ENCODE results near the gene ATP9B. TPM values are rescaled to one million over a fixed set of nuclear protein-coding genes. Genes with fewer than 3 reads are reported as not detected.

Gene ATP9B
- total RNA-seq, 1 experiment from 2014 or later: 8.6 TPM

GRCh38 chr18:79328887-79329286 is 259.7 kb downstream of the ATP9B start:
- CTCF ChIA-PET: no interaction called here
- H3K4me2 ChIP-seq: no peak overlapping the region
- BruUV-seq (replicated peaks): no TSS peak
- no peaks in the 10 kb centered on the region for H3K9me2 ChIP-seq (ENCODE audit: insufficient read depth)
- no peaks in the 10 kb centered on the region for H3K4me1 ChIP-seq (replicated peaks; ENCODE audit: insufficient read depth)
- POLR2A ChIA-PET (ENCODE audit: unreplicated experiment): no interaction called here
- no peaks in the 10 kb centered on the region for H4K20me1 ChIP-seq (ENCODE audit: insufficient read depth)
- TF ChIP-seq EZH2 (IDR thresholded peaks at IDR 0.05; ENCODE audit: low read depth): no peak
- no peaks in the 10 kb centered on the region for H3K9me3 ChIP-seq (ENCODE audit: insufficient read depth, low read depth)
- intact Hi-C loops (cut with micrococcal nuclease; ENCODE audit: unreplicated experiment): no loop called here
- H3K27ac ChIP-seq: no peak overlapping the region
- H3K4me3 ChIP-seq: no peak overlapping the region
- H2AFZ ChIP-seq: no peak overlapping the region
- H3K36me3 ChIP-seq (ENCODE audit: low read depth): no peaks in the 10 kb centered on the region
- H3K27me3 ChIP-seq (ENCODE audit: insufficient read depth, low read depth): no peaks in the 10 kb centered on the region
- 0 out of 2 replicates have a peak, but pooled peaks cover 6% of the 10 kb centered on the region for H3F3A ChIP-seq (ENCODE audit: insufficient read depth, low read depth)
- DNase-seq: no peak
- H3K79me2 ChIP-seq (ENCODE audit: low read depth): no peaks in the 10 kb centered on the region

- H3K27me3 ChIP-seq (ENCODE audit: insufficient read depth, low read depth): no peaks in the 10 kb centered on the region
- H3K9me3 ChIP-seq (ENCODE audit: insufficient read depth, low read depth): no peaks in the 10 kb centered on the region
- H3K27ac ChIP-seq: no peak overlapping the region
- no peak overlapping the region for H3K4me3 ChIP-seq
- H2AFZ ChIP-seq: no peak overlapping the region
- H4K20me1 ChIP-seq (ENCODE audit: insufficient read depth): no peaks in the 10 kb centered on the region
- no peaks in the 10 kb centered on the region for H3K36me3 ChIP-seq (ENCODE audit: low read depth)
- ChIA-PET POLR2A (ENCODE audit: unreplicated experiment) (interaction anchor here (0.5 kb wide), 1 partner anchor 24 kb away, joined by 3 read pairs; no protein-coding TSS in a partner anchor), CTCF (no interaction called here)
- TF ChIP-seq, protein P1, sequence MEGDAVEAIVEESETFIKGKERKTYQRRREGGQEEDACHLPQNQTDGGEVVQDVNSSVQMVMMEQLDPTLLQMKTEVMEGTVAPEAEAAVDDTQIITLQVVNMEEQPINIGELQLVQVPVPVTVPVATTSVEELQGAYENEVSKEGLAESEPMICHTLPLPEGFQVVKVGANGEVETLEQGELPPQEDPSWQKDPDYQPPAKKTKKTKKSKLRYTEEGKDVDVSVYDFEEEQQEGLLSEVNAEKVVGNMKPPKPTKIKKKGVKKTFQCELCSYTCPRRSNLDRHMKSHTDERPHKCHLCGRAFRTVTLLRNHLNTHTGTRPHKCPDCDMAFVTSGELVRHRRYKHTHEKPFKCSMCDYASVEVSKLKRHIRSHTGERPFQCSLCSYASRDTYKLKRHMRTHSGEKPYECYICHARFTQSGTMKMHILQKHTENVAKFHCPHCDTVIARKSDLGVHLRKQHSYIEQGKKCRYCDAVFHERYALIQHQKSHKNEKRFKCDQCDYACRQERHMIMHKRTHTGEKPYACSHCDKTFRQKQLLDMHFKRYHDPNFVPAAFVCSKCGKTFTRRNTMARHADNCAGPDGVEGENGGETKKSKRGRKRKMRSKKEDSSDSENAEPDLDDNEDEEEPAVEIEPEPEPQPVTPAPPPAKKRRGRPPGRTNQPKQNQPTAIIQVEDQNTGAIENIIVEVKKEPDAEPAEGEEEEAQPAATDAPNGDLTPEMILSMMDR (conservative IDR thresholded peaks at IDR 0.05): no peak
- no peak for TF ChIP-seq EZH2 (IDR thresholded peaks at IDR 0.05; ENCODE audit: low read depth)
- H3F3A ChIP-seq (ENCODE audit: insufficient read depth, low read depth): 0 out of 2 replicates have a peak, but pooled peaks cover 6% of the 10 kb centered on the region
- no TSS peak for BruUV-seq (replicated peaks)
- no peaks in the 10 kb centered on the region for H3K4me1 ChIP-seq (replicated peaks; ENCODE audit: insufficient read depth)
- H3K9me2 ChIP-seq (ENCODE audit: insufficient read depth): no peaks in the 10 kb centered on the region
- H3K79me2 ChIP-seq (ENCODE audit: low read depth): no peaks in the 10 kb centered on the region
- intact Hi-C loops (cut with micrococcal nuclease; ENCODE audit: unreplicated experiment): no loop called here
- peak in 1 of 2 experiments; percentile 16 for DNase-seq
- H3K4me2 ChIP-seq: no peak overlapping the region
These were observed 260.6 kb downstream of the ATP9B start for GRCh38 chr18:79329786-79330185.

GRCh38 chr18:79332646-79333045 is 263.5 kb downstream of the ATP9B start:
- Histone ChIP-seq H3K4me3 (no peak overlapping the region), H3K27ac (no peak overlapping the region), H2AFZ (no peak overlapping the region), H4K20me1 (ENCODE audit: insufficient read depth) (no peaks in the 10 kb centered on the region), H3F3A (ENCODE audit: insufficient read depth, low read depth) (no peaks in the 10 kb centered on the region), H3K27me3 (ENCODE audit: insufficient read depth, low read depth) (no peaks in the 10 kb centered on the region), H3K36me3 (ENCODE audit: low read depth) (no peaks in the 10 kb centered on the region), H3K9me2 (ENCODE audit: insufficient read depth) (no peaks in the 10 kb centered on the region), H3K79me2 (ENCODE audit: low read depth) (no peaks in the 10 kb centered on the region), H3K4me2 (no peak overlapping the region), H3K4me1 (replicated peaks; ENCODE audit: insufficient read depth) (no peaks in the 10 kb centered on the region), H3K9me3 (ENCODE audit: insufficient read depth, low read depth) (no peaks in the 10 kb centered on the region)
- no peak for DNase-seq
- POLR2A ChIA-PET (ENCODE audit: unreplicated experiment): no interaction called here
- CTCF ChIA-PET: no interaction called here
- BruUV-seq (replicated peaks): no TSS peak
- TF ChIP-seq, protein P1 (conservative IDR thresholded peaks at IDR 0.05): no peak
- TF ChIP-seq EZH2 (IDR thresholded peaks at IDR 0.05; ENCODE audit: low read depth): no peak
- intact Hi-C loops (cut with micrococcal nuclease; ENCODE audit: unreplicated experiment): no loop called here

- BruUV-seq (replicated peaks): no TSS peak
- no peak for TF ChIP-seq EZH2 (IDR thresholded peaks at IDR 0.05; ENCODE audit: low read depth)
- TF ChIP-seq, protein P1 (conservative IDR thresholded peaks at IDR 0.05): no peak
These were observed 263.9 kb downstream of the ATP9B start for GRCh38 chr18:79333046-79333445.

More at GRCh38 chr18:79333046-79333445, 263.9 kb downstream of the ATP9B start:
- Histone ChIP-seq H3K9me3 (ENCODE audit: insufficient read depth, low read depth) (no peaks in the 10 kb centered on the region), H3K79me2 (ENCODE audit: low read depth) (no peaks in the 10 kb centered on the region), H4K20me1 (ENCODE audit: insufficient read depth) (no peaks in the 10 kb centered on the region), H3F3A (ENCODE audit: insufficient read depth, low read depth) (no peaks in the 10 kb centered on the region), H3K27ac (no peak overlapping the region), H3K4me2 (no peak overlapping the region), H3K9me2 (ENCODE audit: insufficient read depth) (no peaks in the 10 kb centered on the region), H3K4me1 (replicated peaks; ENCODE audit: insufficient read depth) (no peaks in the 10 kb centered on the region), H2AFZ (no peak overlapping the region), H3K4me3 (no peak overlapping the region), H3K27me3 (ENCODE audit: insufficient read depth, low read depth) (no peaks in the 10 kb centered on the region), H3K36me3 (ENCODE audit: low read depth) (no peaks in the 10 kb centered on the region)
- intact Hi-C loops (cut with micrococcal nuclease; ENCODE audit: unreplicated experiment): no loop called here
- peak in 1 of 2 experiments; percentile 28 for DNase-seq
- ChIA-PET POLR2A (ENCODE audit: unreplicated experiment) (no interaction called here), CTCF (no interaction called here)

All from PC-9 (cell line).